Activated CD8-positive, alpha-beta memory T cell treated with anti-CD3 and anti-CD28 coated beads for 1 hour (primary cell): ENCODE data around the gene OR5B3.
"Not testable (repeated sequence)": the region's sequence is repeated elsewhere in the genome, so short reads cannot be mapped to it uniquely, and the experiment has no call there.

Experiments
- DNase-seq, 2 donors: peaks; one replicate each; pipeline ENCODE4 v3.0.0-alpha.2; 2020; ENCODE audit warnings: low read depth in 1 of 2; ENCODE audit errors: extremely low read depth in 1 of 2

The OR5B3 gene

GRCh38 chr11:58406774-58407173, at the start of gene OR5B3:
Gene OR5B3 (minus strand): TSS chr11:58406874. CDS start chr11:58403409, 3,465 bp downstream.
- DNase-seq = no peak

GRCh38 chr11:58451585-58451984, 44.9 kb upstream of the OR5B3 start:
- no peak for DNase-seq

GRCh38 chr11:58446294-58446693, 39.6 kb upstream of the OR5B3 start:
- DNase-seq = no peak

GRCh38 chr11:58444300-58444699, 37.6 kb upstream of the OR5B3 start:
- DNase-seq = no peak

- no peak for DNase-seq
Observed at GRCh38 chr11:58442136-58442535, 35.5 kb upstream of the OR5B3 start, which contains the start of gene OR5B12. Gene OR5B12 (minus strand): TSS chr11:58442236. CDS start chr11:58440151, 2,085 bp downstream.

- DNase-seq = no peak
Observed at GRCh38 chr11:58438486-58438885, 31.8 kb upstream of the OR5B3 start.

GRCh38 chr11:58434217-58434616, 27.5 kb upstream of the OR5B3 start:
- no peak for DNase-seq

- DNase-seq = no peak
Observed at GRCh38 chr11:58433638-58434203, 27.0 kb upstream of the OR5B3 start.

GRCh38 chr11:58429273-58429672, 22.6 kb upstream of the OR5B3 start:
- DNase-seq = no peak

- DNase-seq = no peak
Observed at GRCh38 chr11:58428021-58428420, 21.3 kb upstream of the OR5B3 start, which contains the start of gene OR5B2. Gene OR5B2 (minus strand): TSS chr11:58428121. CDS start chr11:58423261, 4,860 bp downstream.

GRCh38 chr11:58399622-58400021, 7.1 kb downstream of the OR5B3 start:
- DNase-seq = not testable (repeated sequence)

GRCh38 chr11:58395581-58395980, 11.1 kb downstream of the OR5B3 start:
- DNase-seq = no peak

GRCh38 chr11:58394195-58394594, 12.5 kb downstream of the OR5B3 start:
- DNase-seq = no peak

GRCh38 chr11:58392746-58393145, 13.9 kb downstream of the OR5B3 start:
- no peak for DNase-seq

- DNase-seq = no peak
Observed at GRCh38 chr11:58391879-58392278, 14.8 kb downstream of the OR5B3 start.

- no peak for DNase-seq
Observed at GRCh38 chr11:58390551-58391063, 16.1 kb downstream of the OR5B3 start.

- no peak for DNase-seq
Observed at GRCh38 chr11:58358969-58359368, 47.7 kb downstream of the OR5B3 start, which contains the start of gene OR5B17. Gene OR5B17 (minus strand): TSS chr11:58359069. CDS start chr11:58359069, 0 bp downstream.

GRCh38 chr11:58354727-58355126, 51.9 kb downstream of the OR5B3 start:
- DNase-seq = no peak
